COLO668 (cell line): ENCODE results near the gene ERFL.
A peak's percentile ranks its signal among the peaks of the same experiment; 100 is the strongest.

Experiments
- DNase-seq: peaks from one replicate; lab custom pipeline; 2025; ENCODE audit not compliant: unreplicated experiment; lab: John Stamatoyannopoulos, UW

Gene ERFL

DNA sequence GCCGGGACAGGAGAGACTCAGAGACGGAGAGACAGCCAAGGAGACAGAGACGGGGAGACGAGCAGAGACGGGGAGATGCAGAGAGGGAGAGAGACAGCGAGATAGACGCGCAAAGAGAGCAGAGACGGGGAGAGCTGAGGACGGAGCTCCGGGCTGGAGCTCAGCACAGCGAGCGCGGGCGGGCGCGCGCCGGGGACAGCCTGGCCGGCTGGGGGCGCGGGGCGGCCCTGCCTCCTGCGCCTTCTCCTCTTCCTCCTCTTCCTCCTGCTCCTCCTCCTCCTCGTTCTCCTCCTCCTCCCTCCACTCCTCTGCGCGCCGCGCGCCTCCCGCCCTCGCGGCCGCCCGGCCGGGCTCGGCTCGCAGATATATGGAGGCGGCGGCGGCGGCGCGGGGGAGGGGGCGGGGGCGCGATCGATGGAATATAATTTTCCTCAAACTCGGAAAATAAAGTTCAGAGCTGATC, at the start of gene ERFL:
TSS of gene ERFL (minus strand) at position 229 of the 463 bp plus-strand sequence. CDS start 15,530 bp downstream, outside the sequence.
- peak; percentile 41 for DNase-seq

DNA sequence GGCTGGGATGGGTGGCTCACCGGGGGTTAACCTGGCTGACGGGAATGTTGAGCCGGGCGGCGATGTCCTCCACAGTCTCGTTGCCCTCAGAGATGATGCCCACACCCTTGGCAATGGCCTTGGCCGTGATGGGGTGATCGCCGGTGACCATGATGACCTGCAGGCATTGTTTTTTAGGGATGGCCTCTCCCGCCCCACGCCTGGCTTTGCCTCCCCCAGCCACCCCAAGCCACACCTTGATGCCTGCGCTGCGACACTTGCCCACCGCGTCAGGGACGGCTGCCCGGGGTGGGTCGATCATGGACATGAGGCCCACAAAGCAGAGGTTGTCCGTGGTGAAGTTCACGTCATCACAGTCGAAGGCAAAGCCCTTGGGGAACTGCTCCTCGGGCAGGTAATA, 49.7 kb upstream of the ERFL start:
- no peak for DNase-seq

DNA sequence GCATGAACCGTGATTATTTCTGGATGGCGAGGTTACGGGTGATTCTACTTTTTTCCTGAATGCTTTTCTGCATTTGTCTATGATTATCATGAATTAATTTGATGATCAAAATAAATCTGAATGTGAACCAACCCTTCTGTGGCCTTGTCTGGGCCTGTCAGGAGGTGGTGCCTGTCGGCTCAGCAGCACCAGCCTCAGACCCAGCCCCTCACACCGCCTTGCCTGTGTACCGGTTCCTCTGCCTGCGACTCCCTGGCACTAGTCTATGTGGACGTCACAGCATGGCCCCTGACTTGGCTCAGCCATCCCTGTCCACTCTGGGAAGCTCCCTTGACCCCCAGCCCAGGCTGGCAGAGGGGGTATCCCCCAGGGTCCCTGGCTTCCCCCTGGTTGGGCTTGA, 46.4 kb upstream of the ERFL start:
- DNase-seq: no peak

DNA sequence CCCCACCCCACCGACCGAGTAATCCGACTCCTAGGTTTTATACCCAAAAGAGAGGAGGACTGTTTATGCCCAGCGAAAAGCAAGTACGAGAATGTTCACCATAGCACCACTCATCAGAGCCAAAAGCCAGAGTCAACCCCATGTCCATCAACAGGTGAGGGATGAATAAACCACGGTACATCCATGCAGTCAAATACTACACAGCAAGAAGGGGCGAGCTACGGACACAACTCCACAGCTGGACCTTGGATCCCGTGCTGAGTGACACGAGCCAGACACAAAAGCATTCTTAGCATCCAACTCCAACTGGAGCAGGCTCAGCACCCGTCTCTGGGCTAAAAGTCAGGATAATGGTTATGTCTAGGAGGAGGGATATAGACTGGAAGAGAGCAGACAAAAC, 43.1 kb upstream of the ERFL start:
- no peak for DNase-seq

DNA sequence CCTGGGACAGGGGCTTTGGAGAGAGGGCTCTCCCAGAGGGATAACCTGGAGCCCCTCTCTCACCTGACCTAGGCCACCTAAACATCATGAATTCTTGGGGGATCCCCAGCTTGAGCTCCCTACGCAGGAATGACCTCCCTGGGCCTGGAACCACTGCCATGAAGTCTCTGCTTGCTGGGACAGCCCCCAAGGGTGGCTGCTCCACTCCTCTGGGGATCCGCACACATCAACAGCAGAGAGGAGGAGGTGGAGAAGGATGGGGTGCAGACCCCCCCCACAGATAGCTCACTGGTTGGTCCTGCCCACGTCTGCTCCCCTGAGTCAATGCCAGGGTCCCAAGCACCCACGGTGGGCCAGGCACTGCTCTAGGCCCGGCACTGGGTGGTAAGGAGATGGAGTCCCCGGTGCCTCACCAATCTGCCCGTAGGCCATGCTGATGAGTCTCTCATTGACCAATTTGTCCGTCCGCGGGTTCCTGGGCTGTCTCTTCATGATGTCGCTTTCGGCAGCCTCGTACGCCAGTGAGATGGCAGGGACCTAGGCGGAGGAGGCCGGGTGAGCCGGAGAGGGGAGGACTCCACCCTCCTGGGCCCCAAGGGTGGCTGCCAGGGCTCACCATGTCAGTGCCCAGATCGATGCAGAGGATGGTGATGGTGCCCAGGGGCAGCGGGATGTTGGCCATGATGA, 41.7 kb upstream of the ERFL start:
- DNase-seq: no peak

DNA sequence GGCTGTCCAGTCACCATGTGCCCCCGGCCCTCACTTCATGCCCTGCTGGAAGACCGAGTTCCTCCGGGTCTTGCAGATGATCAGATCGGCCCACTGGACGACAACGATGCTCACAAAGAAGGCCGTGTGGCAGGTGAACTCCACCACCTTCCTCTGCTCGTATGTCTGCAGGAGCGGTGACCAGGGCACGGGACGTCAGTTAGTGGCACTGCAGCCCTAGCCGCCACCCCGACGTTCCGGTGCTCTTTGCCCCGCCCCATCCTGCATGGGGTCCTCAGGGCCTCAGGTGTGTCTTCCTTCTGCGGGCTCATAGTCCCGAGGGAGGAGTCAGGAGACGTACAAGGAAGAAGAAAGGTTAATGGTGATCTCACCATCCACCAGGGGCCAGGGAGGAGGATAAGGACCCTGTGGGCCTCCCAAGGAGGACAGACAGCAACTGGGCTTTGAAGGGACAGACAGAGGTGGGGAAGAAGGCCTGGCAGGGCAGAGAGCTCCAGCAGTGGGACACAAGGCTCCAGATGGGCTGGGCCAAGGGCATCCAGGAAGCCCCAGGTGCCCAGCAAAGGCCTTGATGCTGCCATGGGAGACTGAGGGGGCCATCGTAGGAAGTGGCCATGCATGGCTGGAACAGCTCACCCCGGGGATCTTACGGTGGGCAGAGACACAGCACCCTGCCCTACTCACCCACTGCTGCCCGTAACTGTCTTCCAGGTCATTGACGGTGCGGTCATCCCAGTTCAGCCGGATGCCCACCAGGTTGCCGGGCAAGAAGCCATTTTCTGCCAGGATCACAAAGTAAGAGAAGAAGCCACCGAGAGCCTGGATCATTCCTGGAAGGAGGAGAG, 40.7 kb upstream of the ERFL start:
- no peak for DNase-seq

DNA sequence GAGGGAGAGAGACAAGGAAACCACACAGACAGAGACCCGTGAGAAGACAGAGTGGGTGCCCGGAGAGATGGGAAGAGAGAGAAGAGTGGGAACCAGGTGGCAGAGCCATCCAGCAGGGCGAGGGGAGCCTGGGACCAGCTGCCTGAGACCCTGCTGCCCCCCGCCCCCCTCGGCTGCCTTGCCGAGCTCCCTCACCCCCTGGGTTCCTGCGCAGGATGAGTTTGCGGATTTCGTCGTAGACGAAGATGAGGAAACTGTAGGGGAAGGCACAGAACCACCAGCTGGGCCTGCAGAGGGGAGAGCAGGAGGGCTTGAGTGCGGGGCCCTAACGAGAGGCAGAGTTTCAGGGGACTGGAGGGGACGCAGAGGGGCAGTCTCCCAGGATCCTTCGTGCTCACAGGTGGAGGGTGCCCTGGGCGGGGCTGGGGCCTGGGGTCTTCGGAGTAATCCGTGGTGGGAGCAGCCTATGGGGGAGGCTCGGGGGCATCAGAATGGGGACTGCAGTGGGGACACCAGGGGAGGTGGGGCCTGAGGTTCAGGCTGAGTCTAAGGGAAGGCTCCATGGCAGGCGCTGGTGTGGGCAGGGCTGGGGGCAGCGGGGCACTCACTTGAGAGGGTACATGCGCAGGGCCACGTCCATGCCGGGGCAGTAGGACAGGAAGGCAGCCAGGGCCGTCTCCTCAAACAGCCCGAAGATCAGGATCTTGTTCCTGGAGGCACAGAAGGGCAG, 39.0 kb upstream of the ERFL start:
- no peak for DNase-seq

DNA sequence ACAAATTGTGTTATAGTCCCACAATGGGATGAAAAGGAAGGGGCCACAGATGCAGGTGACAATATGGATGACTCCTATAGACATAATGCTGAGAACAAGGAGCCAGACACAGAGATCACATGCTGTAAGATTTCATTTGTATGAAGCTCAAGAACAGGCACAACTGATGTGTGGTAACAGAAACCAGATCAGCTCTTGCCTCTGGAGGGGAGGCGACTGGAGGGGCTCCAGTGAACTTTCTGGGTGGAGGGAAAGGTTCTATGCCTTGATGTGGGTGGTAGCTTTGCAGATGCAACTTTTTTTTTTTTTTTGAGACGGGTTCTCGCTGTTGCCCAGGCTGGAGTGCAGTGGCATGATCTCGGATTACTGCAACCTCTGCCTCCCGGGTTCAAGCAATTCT, 36.9 kb upstream of the ERFL start:
- DNase-seq: no peak

DNA sequence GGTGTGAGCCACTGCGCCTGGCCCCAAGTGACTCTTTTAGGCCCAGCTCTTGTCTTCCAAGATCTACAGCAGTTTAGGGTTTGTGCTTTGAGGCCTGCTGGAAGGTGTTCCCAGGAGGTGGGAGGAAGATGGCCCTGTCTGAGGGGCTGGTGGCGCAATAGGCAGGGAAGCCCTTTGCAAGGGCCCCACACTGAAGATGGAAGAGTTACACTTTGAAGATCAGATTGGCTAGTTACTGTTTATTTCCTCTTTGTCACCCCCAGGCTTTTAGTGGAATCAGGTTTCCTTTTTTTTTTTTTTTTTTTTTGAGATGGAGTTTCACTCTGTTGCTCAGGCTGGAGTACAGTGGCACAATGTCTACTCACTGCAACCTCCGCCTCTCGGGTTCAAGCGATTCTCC, 32.7 kb upstream of the ERFL start:
- DNase-seq: no peak

DNA sequence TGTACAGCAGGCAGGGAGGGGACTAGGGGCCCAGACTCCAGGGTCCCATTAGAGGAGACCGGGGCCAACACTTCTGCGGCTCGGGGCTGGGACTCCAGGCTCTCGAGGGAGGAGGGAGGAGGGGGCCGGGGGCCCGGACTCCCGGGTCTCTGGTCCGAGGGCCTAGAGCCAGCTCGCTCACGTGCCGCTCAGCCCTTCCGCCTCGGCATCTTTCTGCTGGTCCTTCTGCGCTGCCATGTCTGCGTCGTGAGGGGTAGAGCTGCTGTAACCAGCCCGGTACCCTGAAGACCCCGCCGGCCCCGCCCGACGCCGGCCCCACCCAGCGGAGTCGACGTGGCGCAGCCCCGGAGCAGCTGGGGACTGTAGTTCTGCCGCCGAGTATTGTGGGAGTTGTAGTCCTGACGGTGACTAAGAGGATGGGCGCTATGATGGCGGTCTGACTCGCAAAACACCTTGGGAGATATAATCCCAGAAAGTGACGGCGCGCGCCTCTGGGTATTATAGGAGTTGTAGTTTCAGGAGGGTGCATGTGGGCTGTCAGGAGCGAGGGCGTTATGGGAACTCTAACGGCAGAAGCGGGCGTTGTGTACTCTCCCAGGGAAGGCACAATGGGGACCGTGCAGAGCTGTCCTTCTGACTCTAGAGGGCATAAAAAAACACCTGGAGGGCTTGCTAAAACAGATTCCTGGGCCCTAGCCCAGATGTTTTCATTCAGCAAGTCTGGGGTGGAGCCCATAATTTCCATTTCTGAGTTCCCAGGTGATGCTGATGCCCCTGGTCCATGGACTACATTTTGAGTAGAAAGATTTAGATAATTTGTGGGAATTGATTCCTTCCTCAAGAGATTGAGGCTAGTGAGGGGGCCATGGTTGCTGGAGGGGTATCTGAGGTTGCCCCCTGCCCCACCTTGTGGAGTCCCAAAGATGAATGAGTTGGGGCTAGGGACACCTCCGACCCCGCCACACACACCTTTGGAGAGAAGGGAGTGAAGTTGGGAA, 31.1 kb upstream of the ERFL start, which contains the start of gene RABAC1:
TSS of gene RABAC1 (minus strand) at position 266 of the 998 bp plus-strand sequence. CDS start at position 237, 29 bp downstream.
- peak; percentile 91 for DNase-seq

DNA sequence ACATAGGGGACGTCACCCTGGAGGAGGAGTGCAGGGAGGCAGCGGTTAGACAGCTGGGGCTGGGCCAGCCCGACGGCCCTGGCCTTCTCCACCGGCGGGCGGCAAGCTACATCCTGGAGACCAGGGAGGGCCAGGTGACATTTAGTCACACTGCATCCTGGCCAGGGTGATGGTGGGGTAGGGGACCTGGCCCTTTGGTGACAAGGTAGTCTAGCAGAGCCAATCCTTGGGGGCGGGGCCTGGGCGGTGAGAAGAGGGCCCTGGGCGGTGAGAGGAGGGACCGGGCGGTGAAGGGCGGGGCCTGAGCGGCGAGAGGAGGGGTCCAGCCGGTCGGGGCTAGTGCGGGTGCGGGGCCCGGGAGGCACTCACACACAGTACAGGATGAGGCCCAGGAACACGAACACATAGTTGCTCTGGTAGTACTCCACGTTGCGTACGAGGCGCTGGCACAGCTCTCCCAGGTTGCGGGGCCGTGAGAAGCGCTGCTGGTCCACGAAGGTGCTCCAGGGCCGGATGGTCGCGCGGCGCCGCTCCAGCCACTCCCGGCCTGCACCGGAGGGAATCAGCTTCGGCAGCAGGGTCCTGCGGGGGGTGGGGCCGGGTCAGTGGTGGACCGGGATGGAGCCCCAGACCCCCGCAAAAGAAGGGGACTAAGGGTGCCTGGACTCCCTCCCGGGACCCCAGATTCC, 30.3 kb upstream of the ERFL start:
- DNase-seq: peak; percentile 83

DNA sequence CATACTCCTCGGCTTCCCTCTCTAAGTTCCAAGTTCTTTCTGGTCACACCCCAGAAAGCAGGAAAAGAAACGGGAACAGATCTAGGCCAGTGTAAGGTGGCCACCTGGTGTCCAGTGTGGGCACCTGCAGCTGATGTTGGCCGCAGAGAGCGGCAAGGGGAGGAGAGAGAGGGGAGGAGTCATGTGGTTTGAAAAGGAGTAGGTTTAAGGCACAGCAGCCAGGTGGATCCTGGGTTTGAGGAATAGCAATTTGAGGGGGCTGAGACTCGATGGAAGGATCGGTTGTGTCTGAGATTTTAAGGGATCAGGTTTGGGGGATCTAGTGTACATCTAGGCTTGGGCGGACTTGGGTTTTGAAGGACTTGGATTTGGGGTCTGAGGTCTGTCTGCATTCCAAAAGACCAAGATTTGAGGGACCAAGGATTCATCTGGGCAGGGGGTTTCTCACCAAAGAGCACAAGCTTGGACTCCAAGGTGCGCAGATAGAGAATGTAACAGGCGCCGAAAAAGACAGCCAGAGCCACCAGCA, 29.7 kb upstream of the ERFL start:
- DNase-seq: peak; percentile 76

DNA sequence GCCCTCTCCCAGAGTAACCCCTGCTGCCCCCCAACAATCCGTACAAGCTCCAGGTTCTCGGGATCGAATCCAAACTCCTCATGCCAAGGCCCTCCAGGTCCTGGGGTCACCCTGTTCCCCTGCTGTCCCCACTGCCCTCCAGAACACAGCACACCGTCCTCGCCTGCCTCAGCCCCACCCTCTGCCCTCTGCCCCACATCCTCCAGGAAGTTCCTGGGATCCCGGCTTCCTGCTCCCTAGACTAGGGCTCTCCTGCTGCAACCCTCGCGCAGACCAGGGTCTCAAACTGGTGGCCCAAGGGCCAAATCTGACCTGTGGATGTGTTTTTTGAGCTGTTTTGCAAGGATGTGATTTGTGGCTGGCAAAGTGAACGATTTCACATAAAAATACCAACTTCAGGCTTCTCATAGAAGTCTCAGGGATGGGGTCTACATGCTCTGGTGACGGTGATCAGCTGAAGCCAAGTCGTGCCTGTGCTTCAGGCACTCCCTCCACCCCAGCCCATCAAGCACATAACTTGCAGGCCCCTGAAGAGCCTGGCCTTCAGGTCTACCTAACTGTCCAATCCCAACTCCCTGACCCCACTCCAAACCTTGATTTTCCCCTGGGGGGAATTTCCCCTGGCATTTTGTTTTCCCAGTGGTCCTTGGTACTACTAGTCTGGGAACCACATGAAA, 29.1 kb upstream of the ERFL start:
- no peak for DNase-seq

DNA sequence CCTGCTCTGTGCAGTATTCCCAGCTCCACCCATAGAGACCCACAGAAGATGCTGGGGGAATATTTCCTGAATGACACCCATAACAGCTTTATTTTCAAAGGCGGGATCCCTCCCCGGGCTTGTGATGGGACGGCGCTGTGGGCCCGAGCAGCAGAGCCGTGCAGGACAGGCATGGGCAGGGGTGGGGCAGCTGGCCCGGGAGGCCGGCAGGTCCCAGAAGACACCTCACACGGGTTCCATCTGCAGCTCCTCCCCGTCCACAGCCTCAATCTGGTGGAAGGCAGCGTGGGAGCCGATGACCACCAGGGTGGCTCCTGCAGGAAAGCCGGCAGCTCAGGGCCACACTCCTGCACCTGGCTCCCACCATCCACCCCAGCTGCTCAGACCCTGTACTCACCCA, 28.4 kb upstream of the ERFL start:
- no peak for DNase-seq

DNA sequence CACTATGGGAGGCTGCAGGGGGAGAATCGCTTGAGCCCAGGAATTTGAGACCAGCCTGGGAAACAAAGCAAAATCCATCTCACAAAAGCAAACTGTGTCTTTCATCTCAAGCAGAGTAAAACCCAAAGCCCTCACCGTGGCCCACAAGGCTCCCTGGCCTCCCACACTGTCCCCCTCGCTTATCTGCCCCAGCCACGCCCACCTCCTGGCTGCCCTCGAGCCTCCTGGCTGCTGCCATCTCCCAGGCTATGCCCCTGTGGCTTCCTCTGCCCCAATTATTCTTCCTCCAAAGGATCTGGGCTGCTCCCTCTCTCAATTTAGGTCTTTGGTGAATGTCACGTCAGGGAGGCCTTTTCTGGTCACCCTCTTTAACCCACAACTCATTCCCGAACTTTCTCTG, 27.3 kb upstream of the ERFL start:
- no peak for DNase-seq

DNA sequence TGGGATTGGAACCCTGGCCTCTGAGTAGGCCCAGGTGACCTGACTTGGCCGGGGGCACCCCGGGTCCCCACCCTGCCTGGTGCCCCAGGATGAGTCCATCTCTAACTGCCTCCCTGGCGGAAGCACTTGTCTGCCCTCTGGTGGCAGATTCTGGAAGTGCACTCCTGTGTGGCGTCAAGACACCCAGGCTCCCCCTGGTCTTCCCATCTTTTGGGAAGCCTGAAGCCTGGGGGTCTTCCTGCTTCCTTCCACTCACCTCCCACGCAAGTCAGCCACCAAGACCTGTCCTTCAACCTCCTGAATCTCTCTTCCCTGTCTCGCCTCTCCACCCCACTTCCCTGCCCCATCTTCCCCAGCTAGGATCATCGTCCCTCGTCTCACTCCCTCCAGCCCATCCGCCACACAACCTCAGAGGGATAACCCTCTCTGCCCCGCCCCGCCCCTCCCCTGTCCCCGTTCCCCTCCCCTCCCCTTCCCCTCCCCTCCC, 23.5 kb upstream of the ERFL start:
- peak; percentile 78 for DNase-seq

DNA sequence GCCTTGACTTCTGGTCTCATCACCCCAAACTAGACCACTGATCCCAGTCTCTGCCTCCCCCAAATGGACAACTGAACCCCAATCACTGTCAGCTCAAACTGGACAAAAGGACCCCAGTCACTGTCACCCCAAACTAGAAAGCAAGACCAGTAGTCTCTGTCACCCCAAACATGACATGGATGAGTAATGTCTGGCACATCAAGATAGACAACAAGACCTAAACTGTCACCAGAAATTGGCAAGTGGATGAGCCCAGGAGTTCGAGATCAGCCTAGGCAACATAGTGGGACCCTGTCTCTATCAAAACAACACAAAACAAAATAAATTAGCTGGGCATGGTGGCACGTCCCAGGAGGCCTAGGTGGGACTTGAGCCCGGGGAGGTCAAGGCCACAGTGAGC, 18.8 kb upstream of the ERFL start:
- no peak for DNase-seq

DNA sequence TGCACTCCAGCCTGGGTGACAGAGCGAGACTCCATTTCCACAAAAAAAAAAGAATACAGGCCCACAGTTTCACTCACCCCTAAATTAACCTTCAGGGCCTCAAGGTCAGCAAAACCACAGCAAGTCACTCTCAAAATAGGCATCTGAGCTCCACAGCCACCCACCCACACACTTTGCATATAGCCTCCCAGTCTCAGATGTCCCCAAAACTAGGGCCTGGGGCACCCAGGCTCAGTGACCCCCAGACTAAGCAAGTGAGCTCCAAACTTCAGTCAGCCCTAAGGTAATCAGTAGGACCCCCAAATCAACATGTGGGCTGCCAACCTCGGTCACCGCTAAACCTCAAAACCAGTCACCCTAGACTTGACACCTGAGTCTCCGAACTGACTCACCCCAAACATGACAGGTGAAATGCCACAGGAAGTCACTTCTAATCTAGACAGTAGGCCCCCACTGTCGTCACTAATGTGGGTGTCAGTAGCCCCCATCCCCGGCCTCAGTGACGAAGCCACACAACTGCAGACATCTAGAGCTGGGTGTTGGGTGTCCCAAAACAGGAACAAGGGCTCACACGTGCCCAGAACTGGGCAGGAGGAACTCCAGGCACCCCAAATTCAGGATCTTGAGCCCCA, 17.0 kb upstream of the ERFL start:
- no peak for DNase-seq
